ENCODE data around the gene IKBKE. TPM values are rescaled to one million over a fixed set of nuclear protein-coding genes. Genes with fewer than 3 reads are reported as not detected.

The IKBKE gene
- total RNA-seq, 2 donors from 2014 or later, result 15.9 to 28.4 TPM

DNA sequence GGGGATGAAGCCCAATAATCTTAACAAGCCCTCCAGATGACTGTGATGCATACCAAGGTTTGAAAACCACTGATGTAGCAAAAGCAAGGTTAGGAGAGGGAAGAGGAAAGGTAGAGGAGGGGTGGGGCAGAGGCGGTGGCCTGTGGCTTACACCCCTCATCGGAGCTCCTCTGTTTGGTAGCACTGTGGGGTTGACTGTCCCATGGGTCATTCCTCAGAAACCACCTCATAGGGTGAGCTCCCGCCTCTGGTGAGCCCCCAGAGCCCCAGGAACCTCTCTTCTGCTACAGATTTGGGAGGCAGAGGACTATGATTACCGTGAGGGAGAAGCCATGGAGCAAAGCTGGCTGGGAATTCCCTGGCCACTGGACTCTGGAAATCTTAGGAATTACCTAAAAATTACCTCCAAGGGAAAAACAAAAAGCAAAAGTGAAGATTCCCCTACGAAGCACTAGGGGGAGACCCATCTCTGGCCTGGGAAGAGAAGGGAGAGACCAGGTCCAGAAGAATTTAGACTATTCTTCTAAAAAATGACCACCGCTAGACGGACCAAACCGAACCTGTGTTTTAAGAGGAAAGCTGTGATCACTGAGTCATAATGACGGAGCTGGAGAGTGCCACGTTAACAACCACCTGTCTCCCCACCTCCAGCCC lies 35.6 kb downstream of the IKBKE start:
- intact Hi-C loops (cut with DNase I), result no loop called here
- no peaks in the 10 kb centered on the region for H3K9me3 ChIP-seq
- no peaks in the 10 kb centered on the region for H3K4me1 ChIP-seq
- no peak overlapping the region for H3K4me3 ChIP-seq
- TF ChIP-seq, protein P1, sequence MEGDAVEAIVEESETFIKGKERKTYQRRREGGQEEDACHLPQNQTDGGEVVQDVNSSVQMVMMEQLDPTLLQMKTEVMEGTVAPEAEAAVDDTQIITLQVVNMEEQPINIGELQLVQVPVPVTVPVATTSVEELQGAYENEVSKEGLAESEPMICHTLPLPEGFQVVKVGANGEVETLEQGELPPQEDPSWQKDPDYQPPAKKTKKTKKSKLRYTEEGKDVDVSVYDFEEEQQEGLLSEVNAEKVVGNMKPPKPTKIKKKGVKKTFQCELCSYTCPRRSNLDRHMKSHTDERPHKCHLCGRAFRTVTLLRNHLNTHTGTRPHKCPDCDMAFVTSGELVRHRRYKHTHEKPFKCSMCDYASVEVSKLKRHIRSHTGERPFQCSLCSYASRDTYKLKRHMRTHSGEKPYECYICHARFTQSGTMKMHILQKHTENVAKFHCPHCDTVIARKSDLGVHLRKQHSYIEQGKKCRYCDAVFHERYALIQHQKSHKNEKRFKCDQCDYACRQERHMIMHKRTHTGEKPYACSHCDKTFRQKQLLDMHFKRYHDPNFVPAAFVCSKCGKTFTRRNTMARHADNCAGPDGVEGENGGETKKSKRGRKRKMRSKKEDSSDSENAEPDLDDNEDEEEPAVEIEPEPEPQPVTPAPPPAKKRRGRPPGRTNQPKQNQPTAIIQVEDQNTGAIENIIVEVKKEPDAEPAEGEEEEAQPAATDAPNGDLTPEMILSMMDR (IDR thresholded peaks at IDR 0.05), result no peak
- no peak overlapping the region for H3K9ac ChIP-seq (ENCODE audit: low read depth in 2 of 2, low read length in 2 of 2)
- DNase-seq, result no peak
- no peaks in the 10 kb centered on the region for H3K36me3 ChIP-seq
- H3K27me3 ChIP-seq, result peaks cover 24% of the 10 kb centered on the region
- no peak overlapping the region for H3K27ac ChIP-seq

DNA sequence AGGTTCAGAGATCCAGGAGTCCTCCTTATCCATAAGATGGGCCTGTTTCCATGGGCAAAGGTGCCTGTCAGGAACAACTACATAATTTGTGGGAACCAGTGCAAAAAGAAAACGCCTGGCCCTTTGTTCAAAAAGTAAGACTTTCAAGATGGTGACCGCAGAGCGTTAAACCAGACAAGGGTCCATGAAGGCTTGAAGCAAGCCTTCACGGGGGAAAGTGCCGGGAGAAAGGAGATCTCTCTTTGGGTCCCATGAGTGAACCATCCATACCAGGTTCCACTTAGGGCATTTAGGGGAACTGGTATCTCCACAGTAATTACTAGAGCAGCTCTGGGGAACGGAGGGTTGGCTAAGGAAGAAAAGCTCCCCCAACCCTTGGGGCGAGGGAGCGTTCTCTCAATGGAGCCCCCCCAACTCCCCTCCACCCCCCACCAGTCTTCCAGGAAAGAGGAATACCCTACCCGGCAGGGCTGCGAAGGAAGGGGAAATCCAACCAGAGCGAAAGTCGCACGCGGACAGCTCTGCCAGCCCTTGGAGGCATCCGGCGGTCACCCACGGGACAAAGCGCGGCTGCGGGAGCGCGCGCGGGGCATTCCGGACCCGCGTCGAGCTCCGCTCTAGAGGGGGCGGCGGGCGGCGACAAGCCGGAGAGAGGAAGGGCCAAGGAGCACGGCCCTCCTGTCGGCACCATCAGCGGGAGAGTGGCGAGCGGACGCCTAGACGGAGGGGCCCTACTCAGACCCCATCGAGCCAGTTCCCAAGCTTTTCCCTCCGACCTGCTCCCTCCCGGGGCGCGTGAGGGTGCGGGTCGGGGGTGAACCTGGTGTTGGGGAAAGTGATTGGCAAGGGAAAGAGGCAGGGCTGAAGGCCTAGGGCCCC lies 36.4 kb downstream of the IKBKE start:
- DNase-seq, result no peak
- Histone ChIP-seq H3K9me3 (no peaks in the 10 kb centered on the region), H3K36me3 (no peaks in the 10 kb centered on the region), H3K9ac (ENCODE audit: low read depth in 2 of 2, low read length in 2 of 2) (peak overlapping the region; percentile 55 to 60), H3K4me3 (peak overlapping the region; percentile 58), H3K4me1 (no peaks in the 10 kb centered on the region), H3K27me3 (peaks cover 24% of the 10 kb centered on the region), H3K27ac (no peak overlapping the region)
- intact Hi-C loops (cut with DNase I), result no loop called here
- TF ChIP-seq, protein P1 (IDR thresholded peaks at IDR 0.05), result no peak

DNA sequence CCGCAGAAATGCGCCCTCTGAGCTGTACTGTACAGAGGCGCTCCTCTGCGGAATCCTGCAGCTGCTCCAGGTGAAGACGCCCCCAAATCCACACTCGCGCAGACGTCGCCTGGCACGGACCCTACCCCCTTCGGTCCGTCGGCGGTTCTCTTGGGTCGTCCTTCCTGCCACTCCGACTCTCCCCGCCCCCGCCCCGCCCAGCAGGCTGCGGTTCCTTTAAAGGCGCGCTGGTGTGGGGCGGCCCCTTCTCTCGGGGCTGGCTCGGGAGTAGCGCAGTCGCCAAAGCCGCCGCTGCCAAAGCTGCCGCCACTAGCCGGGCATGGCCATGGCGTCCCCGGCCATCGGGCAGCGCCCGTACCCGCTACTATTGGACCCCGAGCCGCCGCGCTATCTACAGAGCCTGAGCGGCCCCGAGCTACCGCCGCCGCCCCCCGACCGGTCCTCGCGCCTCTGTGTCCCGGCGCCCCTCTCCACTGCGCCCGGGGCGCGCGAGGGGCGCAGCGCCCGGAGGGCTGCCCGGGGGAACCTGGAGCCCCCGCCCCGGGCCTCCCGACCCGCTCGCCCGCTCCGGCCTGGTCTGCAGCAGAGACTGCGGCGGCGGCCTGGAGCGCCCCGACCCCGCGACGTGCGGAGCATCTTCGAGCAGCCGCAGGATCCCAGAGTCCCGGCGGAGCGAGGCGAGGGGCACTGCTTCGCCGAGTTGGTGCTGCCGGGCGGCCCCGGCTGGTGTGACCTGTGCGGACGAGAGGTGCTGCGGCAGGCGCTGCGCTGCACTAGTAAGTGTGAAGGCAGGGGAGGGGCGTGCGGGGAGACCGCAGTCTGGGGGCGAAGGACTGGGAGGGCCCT lies 37.2 kb downstream of the IKBKE start, which contains the start of gene RASSF5:
RASSF5 (plus strand) TSS at position 248 of the 846 bp plus-strand sequence; CDS start at position 320, 72 bp downstream.
- Histone ChIP-seq H3K4me1 (no peaks in the 10 kb centered on the region), H3K4me3 (peak within 1 kb of the TSS; percentile 58), H3K9ac (ENCODE audit: low read depth in 2 of 2, low read length in 2 of 2) (peak within 1 kb of the TSS; percentile 55 to 60), H3K27me3 (peaks cover 24% of the 10 kb centered on the region), H3K9me3 (no peaks in the 10 kb centered on the region), H3K27ac (no peak within 1 kb of the TSS), H3K36me3 (no peaks in the 10 kb centered on the region)
- peak; percentile 87 for DNase-seq
- intact Hi-C loops (cut with DNase I), result no loop called here
- TF ChIP-seq, protein P1 (IDR thresholded peaks at IDR 0.05), result no peak

DNA sequence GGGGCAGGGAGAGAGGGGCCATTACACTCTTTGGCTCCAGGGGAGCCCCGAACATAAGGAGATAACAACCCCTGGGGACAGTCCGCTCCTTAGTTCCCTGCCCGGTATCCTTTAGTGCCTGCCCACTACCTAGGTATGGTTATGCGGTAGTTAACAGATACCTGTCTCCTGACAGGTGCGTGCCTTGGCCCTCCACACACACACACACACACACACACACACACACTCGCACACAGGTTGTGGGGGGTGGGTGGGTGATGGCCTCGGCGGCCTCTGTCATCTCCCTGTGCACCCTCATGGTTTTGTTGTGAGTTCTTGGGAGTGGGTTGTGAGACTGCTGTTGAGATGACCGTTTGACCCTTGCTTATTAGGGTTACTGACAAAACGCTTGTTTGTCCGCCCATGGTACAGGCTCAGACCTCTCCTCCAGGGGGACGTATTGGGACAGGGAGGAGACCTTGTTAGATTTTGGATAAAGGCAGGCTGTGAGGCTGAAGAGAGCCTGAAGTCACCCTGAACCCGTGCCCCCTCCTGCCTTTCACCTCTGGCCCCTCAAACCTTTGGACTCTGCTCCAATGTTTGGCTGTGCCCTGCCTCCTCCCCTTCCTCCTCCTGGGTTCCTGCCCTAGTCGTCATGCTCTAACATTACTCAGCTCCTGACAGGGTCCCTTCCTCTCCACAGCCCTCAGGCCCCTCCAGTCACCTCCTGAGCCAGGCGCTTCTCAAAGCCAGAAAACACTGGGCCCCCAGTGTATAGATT lies 38.0 kb downstream of the IKBKE start:
- intact Hi-C loops (cut with DNase I), result no loop called here
- Histone ChIP-seq H3K27me3 (peaks cover 24% of the 10 kb centered on the region), H3K27ac (no peak overlapping the region), H3K9ac (ENCODE audit: low read depth in 2 of 2, low read length in 2 of 2) (peak overlapping the region in 1 of 2 donors; percentile 60), H3K4me3 (peak overlapping the region; percentile 58), H3K4me1 (no peaks in the 10 kb centered on the region), H3K36me3 (no peaks in the 10 kb centered on the region), H3K9me3 (no peaks in the 10 kb centered on the region)
- no peak for DNase-seq
- TF ChIP-seq, protein P1 (IDR thresholded peaks at IDR 0.05), result no peak

Data from colonic mucosa (tissue), 4 donors.